ENCODE measurements around the gene OTOF.

- TF ChIP-seq FOS (IDR thresholded peaks at IDR 0.05; ENCODE audit: low read depth, low read length) (no peak), POLR2A (IDR thresholded peaks at IDR 0.05; ENCODE audit: low read depth, low read length) (no peak), RCOR1 (IDR thresholded peaks at IDR 0.05; ENCODE audit: insufficient replicate concordance, low read length) (no peak), CEBPB (IDR thresholded peaks at IDR 0.05; ENCODE audit: low read depth, low read length) (no peak), CTCF (conservative IDR thresholded peaks at IDR 0.05; ENCODE audit: low read depth, low read length) (no peak), USF2 (IDR thresholded peaks at IDR 0.05; ENCODE audit: low read depth, low read length) (no peak), RFX5 (IDR thresholded peaks at IDR 0.05; ENCODE audit: low read depth, low read length) (no peak), MAZ (IDR thresholded peaks at IDR 0.05; ENCODE audit: borderline replicate concordance, low read depth, low read length) (no peak), RAD21 (IDR thresholded peaks at IDR 0.05; ENCODE audit: low read length) (no peak), MAFK (IDR thresholded peaks at IDR 0.05; ENCODE audit: low read depth, low read length) (no peak), MXI1 (IDR thresholded peaks at IDR 0.05; ENCODE audit: borderline replicate concordance, low read depth, low read length) (no peak), BHLHE40 (IDR thresholded peaks at IDR 0.05; ENCODE audit: low read depth, low read length) (no peak), CHD1 (IDR thresholded peaks at IDR 0.05; ENCODE audit: low read depth, low read length) (no peak), NFE2L2 (IDR thresholded peaks at IDR 0.05; ENCODE audit: low read depth, low read length) (no peak)
Observed at GRCh38 chr2:26485725-26486418, 7.9 kb upstream of the OTOF start.
